AG10803 (cell line): Measurements from ENCODE around the gene CTIF.
A peak's percentile ranks its signal among the peaks of the same experiment; 100 is the strongest.

Experiments
- DNase-seq: peaks from one replicate; pipeline ENCODE4 v3.0.0; 2010; ENCODE audit warnings: low read depth
- H3K4me3 ChIP-seq: 2 replicates; pipeline ENCODE4 v1.5.1; 2011; ENCODE audit warnings: mild to moderate bottlenecking, low read length, control low read depth
- CTCF ChIP-seq: conservative IDR thresholded peaks from 2 replicates; pipeline ENCODE4 v1.5.1; 2011; ENCODE audit warnings: mild to moderate bottlenecking, low read length, control low read depth, inconsistent platforms

The CTIF gene

GRCh38 chr18:48666613-48667012 is 127.8 kb downstream of the CTIF start:
- no peak for DNase-seq
- TF ChIP-seq CTCF = no peak
- H3K4me3 ChIP-seq = no peak overlapping the region

- DNase-seq = no peak
- TF ChIP-seq CTCF = 0 out of 2 replicates have a peak, but pooled peaks have one; percentile 22
- H3K4me3 ChIP-seq = no peak overlapping the region
Observed at GRCh38 chr18:48667276-48668254, 128.7 kb downstream of the CTIF start.

GRCh38 chr18:48668466-48669179 is 129.8 kb downstream of the CTIF start:
- no peak for DNase-seq
- H3K4me3 ChIP-seq = no peak overlapping the region
- TF ChIP-seq CTCF = no peak

- DNase-seq = no peak
- no peak for TF ChIP-seq CTCF
- H3K4me3 ChIP-seq = no peak overlapping the region
Observed at GRCh38 chr18:48669180-48669675, 130.4 kb downstream of the CTIF start.

GRCh38 chr18:48669991-48670750 is 131.3 kb downstream of the CTIF start:
- no peak for TF ChIP-seq CTCF
- no peak for DNase-seq

GRCh38 chr18:48670751-48671560 is 132.1 kb downstream of the CTIF start:
- H3K4me3 ChIP-seq = no peak overlapping the region
- no peak for DNase-seq
- no peak for TF ChIP-seq CTCF

More at GRCh38 chr18:48669991-48670750, 131.3 kb downstream of the CTIF start:
- H3K4me3 ChIP-seq = no peak overlapping the region
